OCI-LY7 (cell line): ENCODE results near the gene OR6N2.

Source experiments
- EZH2phosphoT487 ChIP-seq: fragments of 200-600 bp; sonication (generic); IDR thresholded peaks from 2 replicates; pipeline ENCODE4 v1.6.1; 2018; ENCODE audit warnings: low read depth, borderline replicate concordance, mild to moderate bottlenecking, mixed run types, antibody characterized with exemption, low read length, moderate library complexity, mixed read lengths
- TF ChIP-seq, protein P1 (sequence below): fragments of 200-600 bp; sonication (generic); conservative IDR thresholded peaks from 2 replicates; pipeline ENCODE4 v1.5.1; 2014; ENCODE audit warnings: mild to moderate bottlenecking, antibody characterized with exemption, low read length, moderate library complexity, mixed read lengths

DNA sequence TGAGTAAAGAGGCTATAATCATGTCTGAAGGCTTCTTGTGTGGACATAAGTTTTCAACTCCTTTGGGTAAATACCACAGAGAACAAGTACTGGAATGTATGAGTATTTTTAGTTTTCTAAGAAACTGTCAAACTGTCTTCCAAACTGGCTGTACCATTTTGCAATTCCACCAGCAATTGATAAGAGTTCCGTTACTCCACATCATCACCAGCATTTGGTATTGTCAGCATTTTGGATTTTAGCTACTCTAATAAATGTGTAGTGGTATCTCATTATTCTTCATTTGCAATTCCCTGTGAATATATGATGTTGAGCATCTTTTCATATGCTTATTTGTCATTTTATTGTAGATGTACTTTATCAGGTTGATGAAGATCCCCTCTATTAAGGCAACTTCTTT, 40.7 kb upstream of the OR6N2 start:
- TF ChIP-seq, protein P1, sequence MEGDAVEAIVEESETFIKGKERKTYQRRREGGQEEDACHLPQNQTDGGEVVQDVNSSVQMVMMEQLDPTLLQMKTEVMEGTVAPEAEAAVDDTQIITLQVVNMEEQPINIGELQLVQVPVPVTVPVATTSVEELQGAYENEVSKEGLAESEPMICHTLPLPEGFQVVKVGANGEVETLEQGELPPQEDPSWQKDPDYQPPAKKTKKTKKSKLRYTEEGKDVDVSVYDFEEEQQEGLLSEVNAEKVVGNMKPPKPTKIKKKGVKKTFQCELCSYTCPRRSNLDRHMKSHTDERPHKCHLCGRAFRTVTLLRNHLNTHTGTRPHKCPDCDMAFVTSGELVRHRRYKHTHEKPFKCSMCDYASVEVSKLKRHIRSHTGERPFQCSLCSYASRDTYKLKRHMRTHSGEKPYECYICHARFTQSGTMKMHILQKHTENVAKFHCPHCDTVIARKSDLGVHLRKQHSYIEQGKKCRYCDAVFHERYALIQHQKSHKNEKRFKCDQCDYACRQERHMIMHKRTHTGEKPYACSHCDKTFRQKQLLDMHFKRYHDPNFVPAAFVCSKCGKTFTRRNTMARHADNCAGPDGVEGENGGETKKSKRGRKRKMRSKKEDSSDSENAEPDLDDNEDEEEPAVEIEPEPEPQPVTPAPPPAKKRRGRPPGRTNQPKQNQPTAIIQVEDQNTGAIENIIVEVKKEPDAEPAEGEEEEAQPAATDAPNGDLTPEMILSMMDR = no peak
- TF ChIP-seq EZH2phosphoT487 = no peak
